Left ventricle myocardium superior (tissue), 1 donor: ENCODE data around the gene WWOX. TPM values are rescaled to one million over a fixed set of nuclear protein-coding genes. Genes with fewer than 3 reads are reported as not detected.

ENCODE experiments used
- ATAC-seq: fragments of 200-7000 bp; cut with Tn5 transposase; one replicate; pipeline ENCODE4 v1.9.1; 2020; ENCODE audit warnings: mild to moderate bottlenecking, moderate library complexity
- DNase-seq: peaks from one replicate; pipeline ENCODE4 v3.0.0-alpha.2; 2020
- intact Hi-C: fragments of 100-400 bp; cut with micrococcal nuclease; formaldehyde crosslinking; loops from one replicate; pipeline ENCODE4 v1.11.0; 2022
- total RNA-seq: library from RNA; stranded (reverse); fragmentation: NEBNext Ultra II Directional; extraction: Animal tissue kit (Norgen Biotek cat#: 25700); gene quantifications from one replicate; pipeline ENCODE4 v1.2.1, GENCODE V29; 2021
- donor health status: DM: no; HTN: yes; CAD: no; lungs with severe emphysema.

WWOX gene
- total RNA-seq, 1 donor from 2014 or later = 12.8 TPM

DNA sequence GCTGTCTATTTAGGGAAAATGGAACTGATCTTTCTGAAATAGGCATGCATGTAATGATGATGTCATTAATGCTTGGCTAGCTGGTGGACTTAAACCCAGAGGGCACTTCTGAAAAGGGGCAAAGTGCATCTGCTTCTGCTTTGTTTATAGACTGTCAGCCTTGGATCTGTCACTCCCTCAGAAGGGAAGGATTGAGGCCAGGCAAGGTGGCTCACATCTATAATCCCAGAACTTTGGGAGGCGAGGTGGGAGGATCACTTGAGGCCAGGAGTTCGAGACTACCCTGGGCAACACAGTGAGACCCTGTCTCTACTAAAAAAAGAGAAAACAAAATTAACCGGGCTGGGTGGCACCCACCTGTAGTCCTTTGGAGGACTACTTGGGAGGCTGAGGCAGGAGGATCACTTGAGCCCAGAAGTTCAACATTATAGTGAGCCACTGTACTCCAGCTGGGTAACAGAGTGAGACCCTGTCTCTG lies 185.5 kb downstream of the WWOX start:
- intact Hi-C loops = no loop called here
- no peak for ATAC-seq
- DNase-seq = no peak

DNA sequence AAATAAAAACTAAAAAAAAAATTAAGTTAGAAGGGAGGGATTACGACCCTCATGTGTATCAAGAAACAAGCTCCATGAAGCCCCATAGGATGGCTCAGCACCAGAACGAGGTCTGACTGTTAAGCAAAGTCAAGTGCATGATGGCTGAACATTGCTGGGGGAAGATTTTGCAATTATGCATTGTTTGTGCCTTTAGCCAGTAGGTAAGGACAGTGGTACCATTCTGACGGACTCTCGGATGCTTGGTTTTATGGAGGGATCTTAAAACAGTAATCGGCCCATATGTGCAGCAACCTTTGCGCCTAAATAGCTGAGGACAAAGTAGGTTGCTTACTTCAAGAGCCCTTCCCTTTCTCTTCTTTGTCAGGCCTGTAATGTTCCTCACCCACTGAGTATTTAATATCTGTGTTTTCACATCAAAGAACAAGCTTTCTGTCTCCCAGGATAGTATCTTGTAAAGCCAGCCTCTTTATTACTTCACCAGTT lies 186.0 kb downstream of the WWOX start:
- intact Hi-C loops = no loop called here
- DNase-seq = no peak
- ATAC-seq = no peak

DNA sequence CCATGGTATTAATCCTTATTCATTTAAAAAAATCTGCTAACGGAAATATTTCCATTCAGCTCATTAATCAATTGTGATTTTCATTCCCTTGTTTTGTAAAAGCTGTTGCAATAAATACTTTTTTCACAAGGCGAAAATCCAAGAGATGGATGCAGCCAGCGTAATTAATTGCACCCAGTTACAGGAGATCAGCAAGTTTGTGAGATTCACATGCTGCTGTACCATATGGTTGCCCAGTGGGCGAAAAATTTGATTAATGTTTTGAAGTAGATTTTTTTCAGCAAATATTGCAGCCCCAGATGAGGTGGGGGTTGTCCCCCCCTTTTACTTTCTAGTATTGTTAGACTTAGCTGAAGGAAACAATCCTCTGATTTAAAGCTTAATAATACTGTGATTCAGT lies 186.6 kb downstream of the WWOX start:
- DNase-seq = no peak
- no peak for ATAC-seq
- intact Hi-C loops = no loop called here

DNA sequence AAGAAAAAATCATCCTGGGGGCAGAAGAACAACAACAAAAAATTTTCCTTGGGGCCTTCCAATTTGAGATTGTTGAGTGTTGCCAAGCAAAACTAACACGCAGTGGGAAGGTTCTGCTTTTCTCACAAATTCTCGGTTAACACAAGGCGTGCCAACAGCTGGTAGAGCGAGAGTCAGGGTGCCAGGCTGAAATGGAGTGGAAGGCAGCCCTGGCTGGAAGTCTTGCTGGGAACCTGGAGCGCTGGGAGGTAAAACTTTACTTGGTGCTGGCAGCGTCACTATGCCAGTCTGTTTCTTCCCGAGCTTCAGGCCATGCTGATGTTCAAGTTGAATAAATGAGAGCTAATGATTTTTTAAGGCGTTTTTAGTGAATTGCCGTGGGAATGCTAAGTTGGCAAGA lies 189.4 kb downstream of the WWOX start:
- ATAC-seq = no peak
- DNase-seq = no peak
- intact Hi-C loops = no loop called here

DNA sequence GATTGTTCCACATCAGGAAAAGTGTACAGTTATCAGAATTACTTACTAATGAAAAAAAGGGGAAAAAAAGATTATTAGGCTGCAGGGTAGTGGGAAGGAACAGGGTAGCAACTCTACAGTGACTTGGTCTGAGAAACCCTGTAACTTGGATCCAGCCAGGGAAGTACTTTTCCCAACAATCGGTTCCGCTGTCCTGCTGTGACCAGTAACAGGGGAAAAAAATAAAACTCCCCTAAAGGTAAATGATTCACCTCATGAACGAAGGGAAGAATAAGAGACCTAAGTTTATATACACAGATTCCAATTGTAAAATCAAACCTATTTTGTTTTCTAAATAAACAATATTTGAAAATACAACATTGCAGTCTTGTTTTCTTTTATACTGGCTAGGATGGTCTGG lies 189.9 kb downstream of the WWOX start:
- DNase-seq = no peak
- no peak for ATAC-seq
- intact Hi-C loops = no loop called here

DNA sequence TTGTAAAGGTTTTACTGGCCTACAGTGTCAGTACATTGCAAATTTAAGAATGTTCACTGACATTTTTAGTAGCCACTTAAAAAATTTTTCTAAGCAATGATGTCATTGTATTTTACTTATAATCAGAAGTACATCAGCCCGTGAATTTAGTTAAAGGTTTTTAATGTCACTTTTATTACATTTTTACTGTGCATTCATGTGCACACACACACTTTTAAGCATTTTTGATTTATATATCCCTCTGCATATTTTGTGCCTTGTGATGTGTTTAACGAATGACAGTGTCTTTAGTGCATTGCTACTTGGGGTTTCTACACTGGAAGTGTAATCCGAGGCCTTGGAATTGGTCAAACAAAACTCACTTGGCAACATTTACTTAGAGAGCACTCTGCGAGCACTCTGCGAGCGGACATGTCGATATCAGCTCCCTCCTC lies 190.4 kb downstream of the WWOX start:
- intact Hi-C loops = no loop called here
- ATAC-seq = no peak

DNA sequence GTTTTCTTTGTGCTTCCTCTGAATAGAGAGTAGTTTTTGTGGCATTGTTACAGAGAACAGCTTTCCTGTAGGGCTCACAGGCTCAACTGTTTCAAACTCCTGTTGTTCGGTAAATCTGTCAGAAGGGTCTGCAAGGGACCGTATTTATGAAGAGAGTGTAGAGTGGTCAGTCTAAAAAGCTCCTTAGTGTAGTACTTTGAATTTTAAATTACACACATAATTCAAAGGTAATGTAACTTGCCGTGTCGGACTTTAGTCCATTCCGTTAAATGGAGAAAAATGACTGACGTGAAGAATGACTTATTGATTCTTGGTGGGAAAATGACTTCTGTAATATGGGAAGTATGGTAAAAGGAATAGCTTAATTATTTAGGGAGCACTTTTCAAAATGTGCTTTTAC lies 190.9 kb downstream of the WWOX start:
- DNase-seq = no peak
- ATAC-seq = no peak
- intact Hi-C loops = no loop called here

More for the DNA sequence above, 190.4 kb downstream of the WWOX start:
- DNase-seq = no peak

DNA sequence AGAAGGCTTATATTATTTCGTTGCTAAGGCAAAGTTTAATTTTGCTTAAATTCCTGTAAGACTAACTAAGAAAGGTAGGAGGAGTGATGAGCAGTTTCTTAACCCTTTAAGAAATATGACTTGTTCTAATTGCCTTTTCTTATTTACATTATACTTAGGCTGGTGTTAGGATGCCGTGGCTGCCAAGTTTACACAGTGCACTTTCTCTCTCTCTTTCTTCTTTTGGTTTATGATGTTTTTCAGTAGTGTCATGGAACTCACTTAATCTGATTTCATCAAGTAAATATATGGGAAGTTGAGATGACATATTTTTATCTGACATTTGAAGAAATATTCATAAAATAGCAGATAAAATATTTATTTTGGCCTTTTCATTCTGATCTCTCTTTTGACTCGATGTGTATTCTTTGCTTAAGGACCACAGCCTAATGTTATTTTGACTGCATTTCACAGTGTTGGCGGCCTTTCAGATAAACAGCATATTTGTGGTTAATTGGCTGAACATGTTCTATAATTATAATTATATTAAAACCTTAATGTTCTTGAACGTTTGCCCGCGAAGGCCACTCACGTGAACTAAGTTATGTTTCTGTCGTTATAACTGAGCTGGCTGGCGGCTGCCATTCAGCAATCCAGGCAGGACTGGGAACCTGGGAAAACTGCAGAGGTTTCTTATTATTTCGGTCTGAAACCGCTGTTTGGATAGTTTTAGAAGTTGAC lies 191.6 kb downstream of the WWOX start:
- ATAC-seq (no peak), DNase-seq (no peak)
- intact Hi-C loops = no loop called here

DNA sequence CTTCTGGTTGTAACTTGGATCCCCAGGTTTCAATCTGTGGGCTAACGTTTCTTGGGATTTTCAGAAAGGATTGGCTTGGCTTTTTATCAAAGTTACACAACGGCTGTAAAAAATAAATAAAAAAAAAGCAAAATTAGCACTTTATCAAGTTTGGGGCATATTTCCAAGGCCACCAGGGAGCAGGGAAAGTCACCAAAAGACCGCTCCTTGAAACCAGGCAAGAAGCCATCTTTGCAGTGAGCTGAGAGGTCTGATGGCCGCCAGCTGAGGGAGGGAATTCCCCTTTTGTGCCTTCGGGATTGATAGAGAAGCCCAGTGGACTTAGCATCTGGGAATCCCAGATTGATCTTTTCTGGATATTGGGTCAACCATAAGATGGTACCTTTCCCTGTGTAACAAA lies 192.2 kb downstream of the WWOX start:
- intact Hi-C loops = no loop called here
- peak; percentile 54 for ATAC-seq
- peak; percentile 36 for DNase-seq

DNA sequence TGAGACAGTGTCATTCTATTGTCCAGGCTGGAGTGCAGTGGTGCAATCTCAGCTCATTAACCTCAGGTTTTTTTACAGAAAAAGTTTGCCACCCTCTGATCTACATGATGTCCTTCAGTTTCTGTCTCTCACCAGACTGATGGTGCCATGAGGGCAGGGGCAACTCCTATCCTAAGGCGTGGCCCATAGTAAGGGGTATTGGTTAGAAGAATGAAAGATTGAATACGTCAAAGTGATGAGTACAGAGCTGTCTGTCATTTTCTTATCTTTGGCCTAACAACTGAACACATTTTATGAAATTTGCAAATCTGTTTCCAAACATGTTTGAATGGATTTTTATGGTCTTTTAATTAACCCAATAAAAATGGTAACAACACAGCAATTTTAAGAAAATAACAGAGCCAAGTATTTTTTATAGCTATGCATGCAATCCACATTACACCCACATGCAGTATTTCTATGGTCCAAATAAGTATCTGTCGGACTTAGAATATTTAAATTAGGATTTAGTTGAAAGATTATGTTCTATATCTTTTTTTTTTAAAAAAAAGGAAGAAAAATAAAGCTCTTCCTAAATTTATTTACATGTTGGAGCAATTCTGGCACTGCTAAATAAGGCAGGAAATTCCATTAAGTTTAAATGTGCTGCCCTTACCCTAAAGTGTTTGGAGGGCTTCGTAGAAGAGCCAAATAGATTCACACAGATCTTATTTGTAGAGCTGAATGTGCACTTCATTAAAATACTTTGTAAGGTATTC lies 192.8 kb downstream of the WWOX start:
- intact Hi-C loops = no loop called here
- ATAC-seq = no peak
- no peak for DNase-seq

DNA sequence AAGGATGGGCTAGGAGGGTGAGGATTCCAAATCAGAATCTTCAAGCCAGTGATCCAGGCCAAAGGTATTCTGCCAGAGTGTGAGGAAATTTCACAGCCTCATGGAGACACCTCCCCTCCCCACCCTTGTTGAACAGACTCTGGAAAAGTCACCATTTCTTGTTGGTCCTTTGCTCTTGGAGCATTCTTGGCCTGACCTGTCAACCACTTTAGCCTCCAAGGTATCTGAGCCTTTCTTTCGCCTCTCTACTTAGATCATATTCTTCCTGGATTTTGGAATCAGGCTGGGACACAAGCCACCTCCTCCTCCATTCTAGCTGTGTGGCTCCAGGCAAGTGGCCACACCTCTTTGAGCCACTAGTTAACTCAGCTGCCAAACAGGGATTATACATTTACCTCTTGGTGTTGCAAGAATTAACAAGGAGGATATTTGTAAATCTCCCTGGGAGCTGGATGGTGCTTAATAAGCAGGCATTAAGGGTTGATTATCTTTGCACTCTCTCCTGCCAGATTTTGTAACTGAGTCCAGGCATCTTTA lies 193.5 kb downstream of the WWOX start:
- ATAC-seq (peak; percentile 39), DNase-seq (no peak)
- intact Hi-C loops = no loop called here

DNA sequence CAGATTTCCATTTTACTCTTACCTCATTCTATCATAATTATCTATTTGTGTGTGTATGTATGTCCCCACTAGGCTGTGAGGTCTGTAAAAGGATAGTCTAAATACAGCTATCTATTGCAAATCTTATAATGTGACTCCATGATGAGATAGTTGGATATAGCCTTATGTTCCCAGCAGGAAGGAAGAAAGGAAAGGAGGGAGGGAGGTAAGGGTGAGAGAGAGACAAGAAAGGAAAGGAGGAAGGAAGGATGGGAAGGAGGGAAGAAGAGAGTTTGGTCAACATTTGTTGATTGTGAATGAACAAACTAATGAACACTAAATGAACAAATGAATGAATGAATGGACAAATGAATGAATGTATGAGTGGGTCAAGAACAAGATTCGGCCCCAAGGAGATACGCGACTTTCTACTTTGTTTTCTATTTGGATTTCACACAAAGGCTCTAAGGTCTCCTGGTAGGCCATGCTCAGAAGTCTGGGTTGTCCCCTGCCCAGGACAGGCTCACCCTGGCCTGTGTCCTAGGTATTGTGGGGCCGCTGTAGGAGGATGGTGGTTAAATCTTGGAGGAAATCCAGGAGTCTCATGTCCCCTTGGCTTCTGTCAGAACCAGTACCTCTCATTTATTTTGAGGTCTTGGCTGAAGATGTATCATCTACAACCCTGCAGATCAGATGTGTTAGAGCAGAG lies 195.2 kb downstream of the WWOX start:
- intact Hi-C loops = no loop called here
- ATAC-seq (no peak), DNase-seq (no peak)

DNA sequence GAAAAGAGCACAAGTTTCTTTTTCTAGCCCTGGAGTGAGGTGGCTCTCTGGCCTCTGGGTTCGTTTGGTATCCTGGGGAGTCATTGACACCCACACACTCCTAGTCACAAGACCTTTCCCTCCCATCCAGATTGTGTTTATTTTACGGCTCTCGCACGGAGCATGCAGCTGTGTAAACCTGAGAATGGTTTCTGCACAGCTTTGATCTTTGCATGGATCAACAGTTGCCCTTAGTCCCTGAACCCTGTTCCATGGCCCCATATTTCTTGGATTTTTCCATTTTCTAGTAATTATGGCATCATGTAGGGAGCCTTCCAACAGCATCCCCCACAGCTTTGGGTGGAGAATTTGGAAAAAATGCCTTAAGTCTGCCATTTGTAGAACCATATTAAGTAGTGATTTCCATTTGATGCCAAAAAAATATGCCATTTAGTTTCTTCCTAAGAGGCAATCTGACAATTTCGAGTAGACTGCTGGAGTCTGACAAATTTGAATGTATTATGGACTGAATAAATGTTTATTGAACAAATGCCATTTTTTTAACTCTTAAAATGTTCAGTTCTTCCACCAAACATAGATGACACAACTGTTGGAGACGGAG lies 197.7 kb downstream of the WWOX start:
- no peak for DNase-seq
- ATAC-seq = no peak
- intact Hi-C loops = no loop called here

DNA sequence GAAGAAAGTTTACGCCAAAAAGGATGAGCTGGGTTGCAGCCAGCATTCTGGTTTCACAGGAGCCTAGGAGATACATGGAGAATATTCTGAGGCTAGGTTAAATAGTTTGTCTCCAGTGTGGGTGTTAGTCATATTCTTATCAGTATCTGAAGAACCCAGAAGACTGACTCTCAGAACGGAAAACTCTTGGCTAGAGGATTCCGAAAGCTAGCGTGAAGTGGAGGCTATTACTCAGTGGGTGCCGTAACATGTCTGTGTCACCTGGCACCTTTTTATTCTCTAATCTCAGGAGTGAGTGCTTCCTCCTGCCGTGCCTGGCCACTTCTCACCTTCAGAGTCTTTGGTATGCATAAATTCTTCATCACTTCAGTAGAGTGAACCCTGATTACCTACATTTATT lies 199.5 kb downstream of the WWOX start:
- intact Hi-C loops = no loop called here
- no peak for ATAC-seq
- DNase-seq = no peak

DNA sequence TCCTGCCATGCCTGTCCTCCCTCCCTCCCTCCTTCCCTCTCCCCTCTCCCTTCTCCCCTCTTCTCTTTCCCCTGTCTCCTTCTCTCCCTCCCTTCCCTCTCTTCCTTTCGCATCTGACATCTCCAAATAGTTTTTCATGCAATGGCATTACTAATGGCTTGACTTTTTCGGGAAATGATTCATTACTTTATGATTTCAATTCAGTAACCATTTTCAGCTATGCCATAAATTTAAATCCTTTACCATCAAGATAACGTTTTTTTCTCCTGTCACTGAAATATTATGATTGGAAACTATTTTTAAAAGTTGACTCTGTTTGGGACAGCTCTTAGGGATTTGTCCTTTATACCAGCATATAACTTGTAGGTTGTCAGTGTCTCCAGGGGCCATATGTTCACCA lies 201.0 kb downstream of the WWOX start:
- ATAC-seq (no peak), DNase-seq (no peak)
- intact Hi-C loops = no loop called here

DNA sequence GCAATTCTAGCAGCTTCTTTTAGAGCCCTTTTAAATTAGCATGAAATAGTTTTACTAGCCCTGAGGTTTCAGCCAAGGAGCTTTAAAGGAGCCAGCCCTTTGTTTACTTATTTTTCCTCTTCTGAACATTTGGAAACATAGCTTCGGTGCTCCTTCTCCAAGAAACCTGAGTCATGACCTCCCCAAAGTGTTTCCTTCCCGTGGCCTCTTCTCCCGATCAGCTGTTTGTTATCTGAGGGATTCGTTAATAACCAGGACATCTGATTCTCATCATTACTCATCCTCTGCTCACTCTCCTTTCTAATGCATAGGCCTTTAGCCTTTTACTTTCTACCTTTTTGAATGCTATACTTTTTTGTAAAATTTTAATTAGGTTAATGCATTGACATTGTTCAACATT lies 204.5 kb downstream of the WWOX start:
- no peak for ATAC-seq
- DNase-seq = no peak
- intact Hi-C loops = no loop called here

DNA sequence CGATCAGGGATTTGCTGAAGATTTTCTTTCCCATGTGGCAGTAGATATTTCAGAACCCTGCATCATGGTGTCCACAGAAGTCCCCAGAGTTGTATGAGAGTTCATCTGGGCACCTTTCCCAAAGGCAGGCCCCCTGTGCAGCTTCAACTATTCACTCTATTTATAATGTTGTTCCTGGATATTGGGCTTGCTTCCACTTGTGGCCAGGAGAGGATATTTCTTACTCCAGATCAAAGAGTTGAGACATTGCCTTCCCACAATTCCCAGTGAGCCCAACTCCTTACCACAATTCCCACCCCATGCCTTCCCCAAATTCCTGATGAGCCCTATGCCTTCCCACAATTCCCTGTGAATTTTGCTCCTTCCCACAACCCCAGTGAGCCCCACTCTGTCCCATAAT lies 206.9 kb downstream of the WWOX start:
- intact Hi-C loops = no loop called here
- ATAC-seq (no peak), DNase-seq (no peak)

DNA sequence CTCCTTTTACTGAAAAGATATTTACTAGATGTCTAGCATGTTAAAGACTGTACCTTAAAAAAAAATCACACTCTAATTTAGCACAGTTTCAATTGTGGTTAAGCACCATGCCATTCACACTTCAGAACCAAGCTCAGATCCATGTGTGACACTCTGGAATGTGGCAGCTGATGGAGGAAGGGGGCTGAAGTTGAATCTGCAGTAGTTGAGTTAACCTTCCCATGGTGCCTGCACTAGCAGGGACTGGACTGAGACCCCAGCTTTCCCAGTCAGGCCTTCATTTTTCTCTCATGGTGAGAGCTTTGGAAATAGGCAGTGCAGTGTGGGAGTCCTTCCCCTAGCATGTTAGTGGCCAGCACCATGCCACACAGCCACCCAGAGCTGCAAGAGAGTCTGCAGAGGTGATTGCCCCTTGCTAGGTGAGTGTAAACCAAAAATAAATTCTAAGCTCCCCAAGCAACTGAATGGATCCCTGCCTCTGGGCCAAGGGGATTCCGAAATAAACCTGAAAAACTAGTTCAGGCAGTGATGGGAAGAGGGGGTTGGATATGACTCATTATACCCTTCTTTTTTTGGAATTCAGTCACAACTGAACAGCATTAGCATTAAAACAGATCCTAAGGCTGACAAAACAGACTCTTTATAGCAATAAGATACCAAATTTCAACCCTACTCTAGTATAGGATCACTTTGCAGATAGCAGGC lies 208.5 kb downstream of the WWOX start:
- DNase-seq (no peak), ATAC-seq (no peak)
- intact Hi-C loops = no loop called here

DNA sequence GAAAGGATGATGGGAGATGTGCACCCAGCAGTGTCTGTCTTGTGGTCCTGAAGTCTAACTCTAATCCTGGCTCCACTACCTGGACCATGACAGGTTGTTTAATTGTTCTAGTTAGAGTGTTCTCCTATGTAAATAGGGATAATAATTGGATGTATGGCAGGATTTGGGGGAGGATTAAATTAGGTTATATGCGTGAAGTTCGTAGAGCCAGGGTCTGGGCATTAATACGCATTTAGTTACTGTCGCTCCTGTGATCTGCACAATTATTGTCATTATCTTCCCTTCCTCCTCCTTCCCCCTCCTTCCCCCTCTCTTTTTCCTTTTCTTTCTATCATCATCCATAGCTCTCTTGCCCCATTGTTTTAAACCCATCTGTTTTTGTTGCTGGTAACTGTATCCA lies 210.3 kb downstream of the WWOX start:
- DNase-seq (no peak), ATAC-seq (no peak)
- intact Hi-C loops = no loop called here
